Kasumi-1 (cell line): ENCODE measurements around the gene ASGR1.

ENCODE experiments used
- DNase-seq, 2 experiments: peaks; one replicate each; lab custom pipeline; 2025; lab: John Stamatoyannopoulos, UW

Gene ASGR1, protein sequence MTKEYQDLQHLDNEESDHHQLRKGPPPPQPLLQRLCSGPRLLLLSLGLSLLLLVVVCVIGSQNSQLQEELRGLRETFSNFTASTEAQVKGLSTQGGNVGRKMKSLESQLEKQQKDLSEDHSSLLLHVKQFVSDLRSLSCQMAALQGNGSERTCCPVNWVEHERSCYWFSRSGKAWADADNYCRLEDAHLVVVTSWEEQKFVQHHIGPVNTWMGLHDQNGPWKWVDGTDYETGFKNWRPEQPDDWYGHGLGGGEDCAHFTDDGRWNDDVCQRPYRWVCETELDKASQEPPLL

DNA sequence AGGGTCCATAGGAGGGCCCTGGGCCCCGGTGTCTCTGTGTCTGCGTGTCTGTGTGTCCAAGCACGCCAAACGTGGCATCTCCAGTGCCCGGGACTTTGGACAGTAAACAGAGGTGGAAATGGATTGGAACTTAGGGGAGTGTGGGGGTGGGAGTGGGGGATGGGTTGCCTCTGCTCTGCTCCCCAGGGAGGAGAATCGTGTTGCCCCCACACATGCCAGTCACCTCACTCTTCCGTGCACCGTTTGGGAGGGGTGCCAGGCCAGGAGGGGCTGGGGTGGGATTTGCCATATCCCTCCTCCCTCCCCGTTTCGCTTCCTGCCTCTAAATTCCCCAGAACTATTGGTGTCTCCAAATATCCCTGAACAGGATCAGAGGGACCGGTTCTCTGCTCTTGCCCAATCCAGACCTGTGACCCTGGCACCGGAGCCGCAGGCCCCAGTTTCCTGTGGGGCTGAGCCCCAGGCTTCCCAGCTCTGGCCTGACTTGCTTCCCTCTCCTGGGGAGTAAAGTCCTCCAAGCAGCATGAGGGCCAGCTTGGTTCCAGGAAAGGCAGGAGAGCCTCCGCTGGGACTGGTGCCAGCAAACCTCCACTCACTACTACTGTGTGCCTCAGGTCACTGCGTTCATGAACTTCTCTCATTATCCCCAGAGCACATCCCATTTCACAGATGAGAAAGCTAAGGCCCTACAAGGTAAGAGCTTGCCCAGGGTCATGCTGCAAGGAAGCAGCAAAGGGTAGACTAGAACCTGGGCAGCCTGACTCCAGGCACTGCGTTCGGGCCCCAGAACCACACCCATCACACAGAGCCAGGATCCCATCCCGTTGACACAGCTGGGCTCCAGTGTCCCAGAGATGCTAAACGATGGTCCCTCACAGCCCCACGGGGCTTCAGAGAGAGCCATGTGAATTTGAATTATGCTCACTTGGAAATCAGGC is at the start of gene ASGR1:
TSS of gene ASGR1 (minus strand) at position 54 of the 938 bp plus-strand sequence. CDS start 807 bp downstream, outside the sequence.
- DNase-seq, result no peak

DNA sequence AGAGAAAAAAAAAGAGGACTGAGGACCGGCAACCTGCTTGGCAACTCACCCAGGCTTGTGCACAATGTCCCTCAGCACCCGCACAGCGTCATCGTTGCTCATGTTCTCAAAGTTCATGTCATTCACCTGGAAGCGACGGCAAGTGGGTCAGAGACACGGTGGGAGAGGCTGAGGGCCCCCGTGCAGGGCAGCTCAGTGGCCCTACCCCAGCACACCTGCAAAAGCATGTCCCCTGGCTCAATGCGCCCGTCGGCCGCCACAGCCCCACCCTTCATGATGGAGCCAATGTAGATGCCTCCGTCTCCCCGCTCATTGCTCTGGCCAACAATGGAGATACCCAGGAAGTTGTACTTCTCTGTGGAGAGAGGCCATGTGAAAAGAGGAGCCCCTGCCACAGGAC is 49.8 kb upstream of the ASGR1 start:
- no peak for DNase-seq

GRCh38 chr17:7226721-7227710 is 47.8 kb upstream of the ASGR1 start:
- no peak for DNase-seq

DNA sequence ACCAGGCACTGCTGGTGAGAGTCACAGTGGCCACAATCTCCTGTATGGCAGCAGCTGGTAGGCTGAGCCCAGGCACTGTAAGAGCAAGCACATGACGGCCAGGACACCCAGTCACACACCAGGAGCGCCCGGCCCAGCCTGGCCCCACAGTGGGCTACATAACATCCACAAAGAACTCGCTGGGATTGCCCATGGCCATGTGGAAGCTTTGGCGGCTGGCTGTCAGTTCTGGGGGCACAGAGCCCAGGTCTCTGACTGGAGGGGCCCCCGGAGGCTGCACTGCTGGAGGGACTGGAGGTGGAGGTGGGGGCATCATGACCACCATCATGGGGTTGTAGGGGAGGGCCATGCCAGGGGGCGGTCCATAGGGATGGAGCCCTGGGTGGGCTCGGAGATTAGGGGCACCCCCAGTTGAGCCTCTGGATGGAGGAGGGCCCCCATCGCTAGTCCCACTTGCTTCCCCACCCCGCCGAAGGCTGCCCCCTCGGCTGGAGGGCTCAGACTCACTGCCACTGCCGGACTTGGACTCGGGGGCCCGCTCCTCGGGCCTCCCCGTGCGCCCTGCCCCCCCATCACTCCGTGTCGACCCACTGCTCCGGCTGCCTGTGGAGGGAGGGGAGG is 46.7 kb upstream of the ASGR1 start:
- DNase-seq, result no peak

- no peak for DNase-seq
Measured at GRCh38 chr17:7224661-7225111, 45.5 kb upstream of the ASGR1 start.

DNA sequence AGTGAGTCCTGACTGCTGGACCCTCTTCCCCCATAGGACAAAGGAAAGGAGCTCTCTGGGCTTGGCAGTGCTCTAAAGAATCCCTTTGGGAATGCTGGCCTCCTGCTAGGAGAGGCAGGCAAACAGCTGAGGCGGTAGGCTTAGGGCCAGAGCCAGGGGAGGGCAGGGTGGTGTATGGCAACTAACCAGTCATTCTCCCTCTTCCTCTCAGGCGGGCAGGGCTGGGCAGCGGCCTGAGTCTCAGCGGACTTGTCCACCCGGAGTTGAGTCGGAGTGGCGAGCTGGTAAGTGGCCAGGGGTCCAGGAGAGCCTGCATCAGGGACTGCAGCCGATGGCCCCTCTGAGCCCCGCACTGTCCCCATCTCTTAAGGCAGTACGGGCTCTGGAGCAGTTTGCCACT is 44.9 kb upstream of the ASGR1 start:
- DNase-seq, result no peak

- DNase-seq, result no peak
Measured at GRCh38 chr17:7223375-7223774, 44.2 kb upstream of the ASGR1 start.

- no peak for DNase-seq
Measured at GRCh38 chr17:7222972-7223292, 43.8 kb upstream of the ASGR1 start.

GRCh38 chr17:7222093-7222971 is 43.2 kb upstream of the ASGR1 start:
- DNase-seq, result no peak

DNA sequence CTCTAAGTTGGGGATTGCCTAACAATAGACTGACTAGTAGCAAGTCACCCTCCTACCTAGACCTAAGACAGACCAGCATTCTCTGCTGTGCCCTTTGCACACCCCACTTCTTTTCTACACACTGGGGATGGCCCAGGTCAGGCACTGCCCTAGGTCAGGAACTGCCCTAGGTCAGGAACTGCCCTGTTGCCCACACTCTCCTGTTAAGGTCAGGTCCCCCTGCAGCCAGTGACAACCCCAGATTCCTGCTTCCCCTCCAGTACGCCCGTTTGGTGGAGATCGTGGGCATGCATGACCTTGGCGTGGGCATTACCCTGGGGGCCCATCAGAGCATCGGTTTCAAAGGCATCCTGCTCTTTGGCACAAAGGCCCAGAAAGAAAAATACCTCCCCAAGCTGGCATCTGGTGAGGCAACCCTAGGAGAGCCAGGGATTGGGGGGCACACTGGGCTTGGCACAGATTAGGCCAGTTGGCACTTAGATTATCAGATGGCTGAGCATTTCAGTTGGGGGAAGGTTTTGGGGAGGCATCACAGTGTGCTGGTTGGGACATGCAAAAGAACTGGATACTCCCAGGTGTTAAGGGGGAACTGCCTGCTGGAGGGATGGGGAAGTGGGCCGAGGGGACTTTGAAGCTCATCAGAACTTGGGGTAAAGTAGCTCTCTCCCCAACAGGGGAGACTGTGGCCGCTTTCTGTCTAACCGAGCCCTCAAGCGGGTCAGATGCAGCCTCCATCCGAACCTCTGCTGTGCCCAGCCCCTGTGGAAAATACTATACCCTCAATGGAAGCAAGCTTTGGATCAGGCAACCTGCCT is 42.3 kb upstream of the ASGR1 start:
- no peak for DNase-seq

GRCh38 chr17:7220593-7221277 is 41.6 kb upstream of the ASGR1 start:
- peak; percentile 25 to 35 for DNase-seq

DNA sequence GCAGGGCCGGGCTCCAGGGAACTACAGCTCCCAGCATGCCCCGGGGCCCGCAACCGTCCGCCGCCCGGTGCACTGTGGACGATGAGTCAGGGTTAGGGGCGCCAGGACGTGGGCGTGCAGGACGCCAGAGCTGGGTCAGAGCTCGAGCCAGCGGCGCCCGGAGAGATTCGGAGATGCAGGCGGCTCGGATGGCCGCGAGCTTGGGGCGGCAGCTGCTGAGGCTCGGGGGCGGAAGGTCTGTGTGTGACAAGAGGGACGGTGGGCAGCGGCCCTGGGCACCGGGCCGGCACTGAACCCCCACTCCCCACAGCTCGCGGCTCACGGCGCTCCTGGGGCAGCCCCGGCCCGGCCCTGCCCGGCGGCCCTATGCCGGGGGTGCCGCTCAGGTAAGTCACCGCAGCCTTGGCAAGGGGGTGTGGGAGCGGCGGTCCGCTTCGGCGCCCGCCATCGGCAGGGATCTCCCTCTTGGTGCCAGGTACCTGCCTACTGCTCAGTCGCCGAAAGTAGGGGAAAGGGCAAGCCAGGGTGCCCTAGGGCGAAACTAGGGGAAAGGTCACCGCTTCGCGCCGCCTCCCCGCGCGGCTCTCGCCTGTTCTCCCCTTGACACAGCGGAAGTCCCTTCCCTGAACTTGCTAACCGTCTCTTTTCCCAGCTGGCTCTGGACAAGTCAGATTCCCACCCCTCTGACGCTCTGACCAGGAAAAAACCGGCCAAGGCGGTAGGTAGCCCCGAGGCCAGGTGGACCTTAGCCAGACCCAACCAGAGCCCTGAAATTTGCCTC is 40.8 kb upstream of the ASGR1 start, which contains the start of the genes ACADVL and DLG4:
TSS of gene ACADVL (plus strand) at position 127 of the 781 bp plus-strand sequence. CDS start at position 174, 47 bp downstream.
TSS of gene DLG4 (minus strand) at position 25 of the 781 bp plus-strand sequence.
- DNase-seq, result peak in 1 of 2 experiments; percentile 41

- no peak for DNase-seq
Measured at GRCh38 chr17:7219229-7219811, 40.1 kb upstream of the ASGR1 start.

DNA sequence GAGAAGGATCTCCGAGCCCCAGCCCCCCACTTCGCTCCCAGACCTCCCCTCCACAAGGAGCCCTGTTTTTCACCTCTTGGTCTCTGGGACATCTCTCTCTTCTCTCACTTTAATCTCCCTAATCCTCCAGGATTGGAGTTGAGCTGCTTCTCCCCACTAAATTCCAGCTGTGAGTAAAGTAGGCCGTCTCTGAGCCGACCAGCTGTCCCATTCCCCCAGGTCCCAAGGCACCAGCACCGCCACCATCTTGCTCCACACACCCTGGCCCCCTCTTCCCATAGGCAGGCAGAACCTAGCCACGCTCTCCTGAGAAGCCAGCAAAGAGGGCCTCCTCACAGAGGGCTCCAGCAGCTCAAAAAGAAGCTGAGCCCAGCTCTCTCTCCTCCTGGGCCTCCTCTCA is 39.6 kb upstream of the ASGR1 start:
- DNase-seq, result no peak

DNA sequence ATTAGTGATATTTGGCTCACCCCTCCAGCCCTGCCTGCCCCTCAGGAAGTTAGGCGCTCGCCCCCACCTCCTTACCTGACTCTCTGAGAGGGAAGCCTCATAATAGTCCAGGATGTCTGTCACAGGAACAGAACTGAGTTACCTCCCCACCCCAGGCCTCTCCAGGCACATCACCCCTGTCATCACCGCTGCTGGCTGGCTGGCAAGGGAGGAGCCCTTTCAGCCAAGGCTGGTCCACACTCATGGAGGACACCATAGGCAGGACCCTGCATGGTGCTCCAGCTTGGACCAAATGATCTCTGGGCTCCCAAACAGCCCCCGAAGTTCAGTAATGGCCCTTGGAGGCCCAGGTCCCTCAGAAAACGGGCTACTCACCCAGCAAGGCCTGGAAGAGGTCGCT is 39.0 kb upstream of the ASGR1 start:
- DNase-seq, result no peak

DNA sequence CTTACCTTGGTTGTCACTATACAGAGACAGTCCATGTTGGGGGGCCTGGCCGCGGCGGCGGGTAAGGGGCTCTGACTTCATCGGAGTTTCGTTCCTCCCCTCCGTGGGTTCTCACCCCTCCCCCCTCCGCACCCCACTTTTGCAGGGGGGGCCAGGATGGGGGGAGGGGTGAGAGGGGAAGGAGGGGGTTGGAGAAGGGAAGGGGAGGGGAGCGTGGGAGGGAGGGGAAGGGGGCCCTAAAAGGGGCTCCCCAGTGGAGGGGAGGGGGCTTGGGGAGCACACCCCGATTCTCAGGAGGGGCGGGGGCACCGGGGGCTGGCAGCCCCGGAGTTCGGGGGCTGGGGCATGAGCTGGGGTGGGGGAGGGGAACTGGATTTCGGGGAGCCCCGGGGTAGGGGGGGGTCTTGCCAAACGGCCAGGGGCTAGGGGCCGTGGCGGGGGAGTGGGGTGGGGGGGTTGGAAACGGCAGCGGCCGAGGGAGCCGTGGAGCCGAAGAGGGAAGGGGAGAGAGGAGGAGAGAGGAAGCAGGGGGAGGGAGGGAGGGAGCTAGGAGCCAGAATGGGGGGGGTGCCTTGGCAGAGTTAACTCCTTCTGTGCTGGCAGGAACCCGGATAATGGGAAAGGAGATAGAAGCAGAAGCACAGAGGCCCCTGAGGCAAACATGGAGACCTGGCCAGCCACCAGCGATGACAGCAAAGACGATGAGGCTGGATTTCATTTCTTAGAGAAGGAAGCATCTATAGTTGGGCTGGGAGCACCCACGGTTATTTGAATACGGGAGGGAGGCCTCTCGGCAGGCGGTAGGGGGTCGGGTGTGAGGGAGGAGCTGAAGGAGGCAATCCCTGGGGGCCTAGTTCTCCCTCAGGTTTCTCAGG is 38.2 kb upstream of the ASGR1 start:
- peak; percentile 37 to 56 for DNase-seq
